MM.1S (cell line): Measurements from ENCODE around the gene INPP4B.

Experiments
- DNase-seq: peaks from one replicate; pipeline ENCODE4 v3.0.0-alpha.2; 2015
- H2AFZ ChIP-seq: fragments of 300-600 bp; sonication (generic); 2 replicates; pipeline ENCODE4 v1.6.0; 2016; ENCODE audit warnings: antibody characterized with exemption, low read length
- H3F3A ChIP-seq: fragments of 300-600 bp; sonication (generic); 2 replicates; pipeline ENCODE4 v1.6.1; 2016; ENCODE audit warnings: mild to moderate bottlenecking, antibody characterized with exemption, low read length, moderate library complexity, mixed read lengths; ENCODE audit not compliant: insufficient read depth
- H3K27ac ChIP-seq: fragments of 300-600 bp; sonication (generic); 2 replicates; pipeline ENCODE4 v1.5.1; 2016; ENCODE audit warnings: mild to moderate bottlenecking, low read length
- H3K27me3 ChIP-seq: fragments of 300-600 bp; sonication (generic); replicated peaks from 2 replicates; pipeline ENCODE4 v1.6.0; 2016; ENCODE audit warnings: low read length; ENCODE audit not compliant: insufficient read depth
- H3K36me3 ChIP-seq: fragments of 300-600 bp; sonication (generic); replicated peaks from 2 replicates; pipeline ENCODE4 v1.6.1; 2016; ENCODE audit warnings: mild to moderate bottlenecking, low read length, mixed read lengths; ENCODE audit not compliant: insufficient read depth
- H3K4me1 ChIP-seq: fragments of 300-600 bp; sonication (generic); 2 replicates; pipeline ENCODE4 v1.6.1; 2016; ENCODE audit warnings: low read length, mixed read lengths
- H3K4me2 ChIP-seq: fragments of 300-600 bp; sonication (generic); 2 replicates; pipeline ENCODE4 v1.6.0; 2016; ENCODE audit warnings: low read depth, low read length
- H3K4me3 ChIP-seq: fragments of 300-600 bp; sonication (generic); 2 replicates; pipeline ENCODE4 v1.5.1; 2016; ENCODE audit warnings: low read length, mixed read lengths
- H3K79me2 ChIP-seq: fragments of 300-600 bp; sonication (generic); 2 replicates; pipeline ENCODE4 v1.6.1; 2016; ENCODE audit warnings: mixed run types, low read length, mixed read lengths
- H3K9ac ChIP-seq: fragments of 300-600 bp; sonication (generic); 2 replicates; pipeline ENCODE4 v1.6.1; 2016; ENCODE audit warnings: low read length, mixed read lengths
- H3K9me2 ChIP-seq: fragments of 300-600 bp; sonication (generic); replicated peaks from 2 replicates; pipeline ENCODE4 v1.6.1; 2016; ENCODE audit warnings: mild to moderate bottlenecking, low read length, mixed read lengths; ENCODE audit not compliant: insufficient read depth
- H3K9me3 ChIP-seq: fragments of 300-600 bp; sonication (generic); replicated peaks from 2 replicates; pipeline ENCODE4 v1.6.1; 2016; ENCODE audit warnings: mild to moderate bottlenecking, low read length, mixed read lengths; ENCODE audit not compliant: insufficient read depth
- H4K20me1 ChIP-seq: fragments of 300-600 bp; sonication (generic); 2 replicates; pipeline ENCODE4 v1.6.1; 2016; ENCODE audit warnings: mild to moderate bottlenecking, low read length, moderate library complexity, mixed read lengths; ENCODE audit not compliant: insufficient read depth
- CTCF ChIP-seq: fragments of 300-600 bp; sonication (generic); IDR thresholded peaks from 2 replicates; pipeline ENCODE4 v1.5.1; 2016; ENCODE audit warnings: antibody characterized with exemption, low read length, mixed read lengths
- EZH2 ChIP-seq: fragments of 300-600 bp; sonication (generic); optimal IDR thresholded peaks from 2 replicates; pipeline ENCODE3; 2017; ENCODE audit warnings: low read depth, mild to moderate bottlenecking, antibody characterized with exemption, low read length, mixed read lengths
- EZH2phosphoT487 ChIP-seq: fragments of 300-600 bp; sonication (generic); IDR thresholded peaks from 2 replicates; pipeline ENCODE4 v1.6.1; 2018; ENCODE audit warnings: antibody characterized with exemption, low read length

Gene INPP4B

GRCh38 chr4:142104041-142104440, 742.1 kb downstream of the INPP4B start:
- H3K9ac ChIP-seq, result no peak overlapping the region
- no peak overlapping the region for H3K4me2 ChIP-seq
- H3F3A ChIP-seq, result no peaks in the 10 kb centered on the region
- no peaks in the 10 kb centered on the region for H3K27me3 ChIP-seq
- H3K27ac ChIP-seq, result no peak overlapping the region
- no peaks in the 10 kb centered on the region for H3K36me3 ChIP-seq
- H3K79me2 ChIP-seq, result no peaks in the 10 kb centered on the region
- no peaks in the 10 kb centered on the region; the same call in 1 of the 2 replicates for H3K4me1 ChIP-seq
- H3K4me3 ChIP-seq, result no peak overlapping the region
- no peaks in the 10 kb centered on the region for H3K9me3 ChIP-seq
- no peaks in the 10 kb centered on the region; the same call in 1 of the 2 replicates for H3K9me2 ChIP-seq
- DNase-seq, result no peak
- no peak for TF ChIP-seq EZH2phosphoT487
- no peak for TF ChIP-seq CTCF
- TF ChIP-seq EZH2, result no peak
- H2AFZ ChIP-seq, result no peak overlapping the region
- no peaks in the 10 kb centered on the region for H4K20me1 ChIP-seq

GRCh38 chr4:142101401-142101800, 744.7 kb downstream of the INPP4B start:
- Histone ChIP-seq H3K4me3 (no peak overlapping the region), H3K27ac (no peak overlapping the region), H3K4me1 (no peaks in the 10 kb centered on the region; the same call in 1 of the 2 replicates), H3K9me2 (no peaks in the 10 kb centered on the region; the same call in 1 of the 2 replicates), H3K9me3 (no peaks in the 10 kb centered on the region), H3K36me3 (no peaks in the 10 kb centered on the region), H3F3A (no peaks in the 10 kb centered on the region), H3K4me2 (no peak overlapping the region), H4K20me1 (no peaks in the 10 kb centered on the region), H2AFZ (no peak overlapping the region), H3K9ac (no peak overlapping the region), H3K27me3 (no peaks in the 10 kb centered on the region), H3K79me2 (no peaks in the 10 kb centered on the region)
- no peak for TF ChIP-seq EZH2phosphoT487
- TF ChIP-seq EZH2, result no peak
- no peak for TF ChIP-seq CTCF
- no peak for DNase-seq

- no peaks in the 10 kb centered on the region for H3K27me3 ChIP-seq
- TF ChIP-seq CTCF, result no peak
- no peak for TF ChIP-seq EZH2
- no peak for TF ChIP-seq EZH2phosphoT487
- no peak overlapping the region for H2AFZ ChIP-seq
- H3K9ac ChIP-seq, result no peak overlapping the region
- no peaks in the 10 kb centered on the region; the same call in 1 of the 2 replicates for H3K9me2 ChIP-seq
- H3K9me3 ChIP-seq, result no peaks in the 10 kb centered on the region
- no peaks in the 10 kb centered on the region for H3K36me3 ChIP-seq
- H3F3A ChIP-seq, result no peaks in the 10 kb centered on the region
- no peak for DNase-seq
- H3K27ac ChIP-seq, result no peak overlapping the region
- H3K4me2 ChIP-seq, result no peak overlapping the region
- H3K79me2 ChIP-seq, result no peaks in the 10 kb centered on the region
- H3K4me1 ChIP-seq, result no peaks in the 10 kb centered on the region; the same call in 1 of the 2 replicates
- H3K4me3 ChIP-seq, result no peak overlapping the region
- no peaks in the 10 kb centered on the region for H4K20me1 ChIP-seq
These were observed 745.2 kb downstream of the INPP4B start for GRCh38 chr4:142100941-142101340.
